Thyroid gland (tissue), 4 donors: ENCODE measurements around the gene NFIA.

Experiments
- CTCF ChIP-seq, 6 experiments: fragments of 200-600 bp in 3 of 6; fragments of 450-650 bp in 3 of 6; sonication (generic) in 3 of 6; IDR thresholded peaks; one replicate each; pipeline ENCODE4 v1.5.1; 2016 to 2019; ENCODE audit warnings: antibody characterized with exemption in 6 of 6, mild to moderate bottlenecking in 2 of 6, inconsistent platforms in 1 of 6, moderate library complexity in 1 of 6
- POLR2A ChIP-seq, 2 donors: fragments of 450-650 bp; IDR thresholded peaks; one replicate each; pipeline ENCODE4 v1.6.1; 2017; ENCODE audit warnings: antibody characterized with exemption in 2 of 2, mild to moderate bottlenecking in 2 of 2, moderate library complexity in 1 of 2

- TF ChIP-seq CTCF (IDR thresholded peaks at IDR 0.05) (no peak), POLR2A (IDR thresholded peaks at IDR 0.05) (no peak)
Observed at GRCh38 chr1:61253912-61254633, 171.7 kb downstream of the NFIA start.
